GM18873 (cell line): ENCODE results near the gene AKAP8.
"Not testable (repeated sequence)": the region's sequence is repeated elsewhere in the genome, so short reads cannot be mapped to it uniquely, and the experiment has no call there.

Source experiments
- ATAC-seq: cut with Tn5 transposase; IDR thresholded peaks from one replicate; pipeline ENCODE4 v1.9.1; 2021; ENCODE audit warnings: mild to moderate bottlenecking, moderate library complexity, moderate number of reproducible peaks; ENCODE audit not compliant: unreplicated experiment, low FRiP score

Gene AKAP8

DNA sequence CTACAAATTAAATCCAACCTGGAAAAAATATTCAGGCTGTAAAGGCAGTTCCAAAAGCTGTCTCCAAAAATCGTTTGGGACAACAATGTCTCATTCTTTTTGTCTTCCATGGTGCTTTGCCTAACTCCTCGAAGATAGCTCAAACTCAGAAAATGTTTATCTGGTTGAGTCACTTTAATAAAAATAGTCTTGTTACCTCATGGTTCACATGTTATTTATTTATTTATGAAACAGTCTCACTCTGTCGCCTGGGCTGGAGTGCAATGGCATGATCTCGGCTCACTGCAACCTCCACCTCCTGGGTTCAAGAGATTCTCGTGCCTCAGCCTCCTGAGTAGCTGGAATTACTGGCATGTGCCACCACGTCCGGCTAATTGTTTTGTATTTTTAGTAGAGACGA lies 42.4 kb downstream of the AKAP8 start:
- no peak for ATAC-seq

DNA sequence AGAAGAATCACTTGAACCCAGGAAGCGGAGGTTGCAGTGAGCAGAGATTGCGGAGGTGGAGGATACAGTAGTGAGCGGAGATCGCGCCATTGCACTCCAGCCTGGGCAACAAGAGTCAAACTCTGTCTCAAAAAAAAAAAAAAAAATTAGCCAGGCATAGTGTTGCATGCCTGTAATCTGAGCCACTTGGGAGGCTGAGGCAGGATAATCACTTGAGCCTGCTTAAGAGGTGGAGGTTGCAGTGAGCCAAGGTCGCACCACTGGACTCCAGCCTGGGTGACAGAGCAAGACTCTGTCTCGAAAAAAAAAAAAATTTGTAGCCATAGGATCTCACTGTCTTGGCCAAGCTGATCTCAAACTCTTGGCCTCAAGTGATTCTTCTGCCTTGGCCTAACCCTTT lies 43.6 kb downstream of the AKAP8 start:
- not testable (repeated sequence) for ATAC-seq

DNA sequence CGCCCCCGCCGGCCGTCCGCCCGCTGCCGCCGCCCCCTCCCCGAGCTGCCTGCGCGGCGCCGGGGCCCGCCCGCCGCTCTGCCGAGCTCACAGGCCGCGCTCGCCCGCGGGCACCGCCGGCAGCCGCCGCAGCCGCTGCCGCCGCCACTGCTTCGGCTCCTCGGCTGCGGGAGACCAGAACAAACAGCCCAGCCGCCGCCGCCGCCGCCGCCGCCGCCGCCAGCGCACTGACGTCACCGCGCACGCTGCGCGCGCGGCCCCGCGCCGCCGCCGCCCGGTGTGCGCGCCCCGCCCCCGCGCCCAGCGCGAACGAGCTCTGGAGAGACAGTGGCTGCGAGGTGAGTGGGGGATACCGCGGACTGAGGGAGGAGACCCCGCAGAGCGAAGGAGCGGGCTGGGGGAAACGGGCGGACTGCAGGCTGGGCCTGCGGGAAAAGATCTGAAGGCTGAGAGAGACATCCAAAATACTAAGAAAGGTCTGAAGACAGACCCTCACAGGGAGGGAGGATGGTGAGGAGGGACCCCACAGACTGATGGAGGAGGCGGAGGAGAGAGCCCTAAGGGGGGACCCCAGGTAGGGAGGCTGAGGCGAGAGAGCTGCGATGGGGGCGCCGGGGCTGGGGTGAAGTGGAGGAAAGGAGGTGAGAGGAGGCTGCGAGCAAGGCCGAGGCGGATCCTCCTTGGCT lies 47.1 kb downstream of the AKAP8 start, which contains the start of gene BRD4:
TSS of gene BRD4 (minus strand) at position 229 of the 686 bp plus-strand sequence. CDS start 59,440 bp downstream, outside the sequence.
- no peak for ATAC-seq

DNA sequence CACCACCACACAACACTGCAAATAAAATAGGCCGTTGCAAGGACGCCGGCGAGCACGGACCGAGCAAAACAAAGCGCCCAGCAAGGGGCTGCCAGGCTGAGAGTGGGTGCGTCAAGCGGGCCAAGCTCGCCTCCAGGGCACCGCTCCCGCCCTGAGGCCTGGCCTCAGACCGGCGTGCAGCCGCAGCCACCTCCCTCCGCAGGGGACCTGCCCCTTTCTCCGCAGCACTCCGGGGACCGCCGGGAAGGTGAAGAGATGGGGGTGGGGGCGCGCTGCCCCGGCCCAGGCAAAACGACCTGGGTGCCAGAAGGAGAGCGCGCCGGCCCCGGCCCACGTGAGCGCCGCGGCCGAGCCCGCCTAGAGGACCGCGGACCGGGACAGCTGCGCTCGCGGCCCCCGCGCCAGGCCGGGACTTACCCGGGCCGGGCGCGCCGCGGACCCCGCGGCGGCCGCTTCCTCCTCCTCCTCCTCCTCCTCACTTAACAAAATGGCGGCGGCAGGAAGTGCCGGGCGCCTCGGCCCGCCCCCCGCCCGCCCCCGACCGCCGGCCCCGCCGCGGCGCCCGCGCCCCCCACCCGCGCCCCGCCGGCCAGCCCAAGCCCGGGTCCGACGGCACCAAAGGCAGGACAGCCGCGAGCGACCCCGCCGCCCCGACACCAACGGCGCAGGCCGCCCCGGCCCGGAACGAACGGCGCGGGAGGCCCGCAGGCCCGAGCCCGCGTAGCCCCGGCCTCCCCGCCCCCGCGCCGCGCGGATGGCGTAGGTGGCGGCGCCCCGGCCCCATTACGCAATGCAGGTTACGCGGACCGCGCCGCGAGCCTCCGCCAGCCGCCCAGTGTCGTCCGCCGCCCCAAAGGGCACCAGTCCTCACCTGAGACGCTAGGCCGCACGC lies 47.9 kb downstream of the AKAP8 start:
- no peak for ATAC-seq

DNA sequence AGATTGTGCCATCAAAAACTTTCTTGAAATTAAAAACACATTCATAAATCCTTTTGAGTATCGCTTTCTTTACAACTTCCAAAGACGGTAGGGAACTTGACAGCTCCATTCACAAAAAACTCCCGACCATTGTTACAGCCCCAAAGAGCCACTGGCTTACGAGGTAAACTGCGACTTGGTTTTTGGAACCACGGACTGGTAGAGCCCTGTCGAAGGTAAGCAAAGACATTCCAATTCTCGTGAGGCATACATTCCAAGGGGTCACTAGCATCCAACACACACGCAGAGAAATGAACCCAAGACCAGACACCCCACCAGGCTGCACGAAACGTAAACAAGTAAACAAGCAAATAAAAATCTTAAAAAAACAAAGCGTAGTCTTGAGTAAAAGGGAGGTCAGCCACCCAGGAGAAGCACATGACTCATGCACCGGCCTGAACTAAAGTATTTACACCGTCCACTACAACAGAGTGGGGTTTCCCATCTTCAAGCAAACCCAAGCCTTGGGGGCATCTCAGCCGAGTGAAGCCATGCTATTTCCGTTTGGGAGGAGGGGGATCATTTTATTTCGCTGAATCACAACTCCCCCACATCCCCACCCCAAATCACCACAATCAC lies 48.7 kb downstream of the AKAP8 start:
- no peak for ATAC-seq

DNA sequence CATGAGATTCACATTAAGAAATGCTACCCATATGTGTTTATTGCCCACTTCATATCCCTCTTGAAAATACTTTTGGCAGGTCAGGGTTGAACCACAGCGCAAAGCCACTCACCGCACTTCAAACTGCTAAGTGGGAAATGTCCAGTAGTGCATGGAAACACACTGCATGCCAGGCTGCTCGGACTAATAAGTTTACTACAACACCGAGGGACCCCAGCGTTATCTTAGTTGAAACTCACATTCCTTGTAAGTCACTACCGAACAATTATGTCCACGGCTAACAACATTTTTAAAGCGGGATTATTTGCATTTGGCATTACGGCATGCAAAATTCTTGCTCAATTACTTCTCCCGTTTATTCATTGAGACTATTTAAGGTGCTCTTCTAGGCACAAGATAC lies 51.3 kb downstream of the AKAP8 start:
- no peak for ATAC-seq

DNA sequence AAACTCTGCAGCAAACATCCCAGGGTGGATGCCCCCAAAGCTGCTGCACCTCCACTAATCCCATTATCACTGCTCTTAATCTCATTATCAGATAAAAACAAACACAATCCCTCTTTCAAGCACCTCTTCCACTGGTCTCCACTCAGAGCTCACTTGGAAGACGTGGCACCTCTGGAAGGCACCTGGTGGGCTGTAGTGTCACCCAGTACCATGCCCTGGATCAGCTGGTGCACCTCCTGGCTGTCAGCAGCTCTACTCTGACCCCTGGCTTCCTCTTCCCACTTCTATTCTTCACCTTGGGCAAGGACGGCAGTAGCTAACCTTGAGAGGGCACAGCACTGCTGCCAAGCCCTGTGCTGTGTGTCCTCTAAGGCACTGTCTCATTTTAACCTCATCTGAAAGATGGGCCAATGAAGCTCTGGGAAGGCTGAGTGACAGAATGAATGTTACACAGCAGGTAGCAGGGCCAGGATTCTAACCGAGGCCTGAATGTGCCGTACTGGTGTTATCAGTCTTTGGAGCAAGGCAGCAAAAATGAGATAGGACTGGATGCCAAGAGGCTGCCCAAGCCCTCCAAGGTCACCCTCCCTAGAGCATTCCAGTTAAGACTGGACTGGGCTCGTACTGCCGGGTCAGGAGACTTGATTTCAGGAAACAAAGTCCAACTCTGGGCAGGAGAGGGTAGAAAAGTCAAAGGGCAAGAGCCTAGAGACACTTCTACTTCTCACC lies 54.6 kb downstream of the AKAP8 start:
- no peak for ATAC-seq

DNA sequence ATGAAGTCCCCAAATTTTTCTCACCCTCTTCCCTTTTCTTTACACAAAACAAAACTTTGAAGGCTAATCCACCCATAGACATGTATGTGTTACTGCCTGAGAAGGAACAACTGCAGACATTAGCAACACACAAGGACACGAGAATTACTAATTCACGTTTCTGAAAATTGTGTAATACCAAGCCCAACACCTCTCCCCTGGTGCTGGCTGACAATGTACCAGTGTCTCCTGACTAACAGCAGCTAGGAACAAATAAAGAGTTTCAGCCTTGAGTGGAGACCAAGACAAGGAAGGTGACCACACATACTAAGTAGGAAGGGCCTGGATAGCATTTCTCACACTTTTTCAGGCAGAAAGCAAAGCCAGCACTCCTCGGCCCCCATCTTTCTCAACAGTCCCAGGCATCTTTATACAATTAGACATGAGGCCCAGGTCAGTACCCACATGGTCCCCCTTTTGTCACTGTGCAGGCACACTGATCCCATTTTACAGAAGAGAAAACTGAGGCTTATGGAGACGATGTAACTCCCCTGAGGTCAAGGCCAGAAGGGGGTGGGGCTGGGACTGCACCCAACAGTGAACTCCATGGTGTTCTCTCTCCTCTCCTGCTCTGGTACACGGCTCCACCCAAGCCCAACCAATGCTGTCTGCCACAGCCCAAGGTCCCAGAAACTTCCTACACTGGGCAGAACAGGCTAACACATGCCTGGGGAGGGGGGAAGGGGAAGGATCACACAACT lies 55.9 kb downstream of the AKAP8 start:
- no peak for ATAC-seq

DNA sequence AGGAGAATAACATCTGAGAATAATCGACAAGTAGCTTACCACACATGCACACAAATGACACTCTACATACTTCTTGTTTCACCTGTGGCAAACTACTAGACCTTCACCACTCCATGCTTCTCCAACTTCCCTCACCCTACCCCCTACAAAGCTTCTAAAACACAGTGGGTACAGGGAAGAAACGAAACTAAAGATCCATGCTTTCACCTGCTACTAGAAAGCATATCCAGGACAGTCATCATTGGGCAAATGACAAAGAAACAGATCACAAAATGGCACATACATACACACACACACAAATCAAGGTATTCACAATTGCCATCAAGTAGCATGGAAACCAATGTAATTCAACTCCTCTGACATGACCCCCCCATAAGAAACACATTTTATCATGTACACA lies 57.8 kb downstream of the AKAP8 start:
- ATAC-seq: no peak

DNA sequence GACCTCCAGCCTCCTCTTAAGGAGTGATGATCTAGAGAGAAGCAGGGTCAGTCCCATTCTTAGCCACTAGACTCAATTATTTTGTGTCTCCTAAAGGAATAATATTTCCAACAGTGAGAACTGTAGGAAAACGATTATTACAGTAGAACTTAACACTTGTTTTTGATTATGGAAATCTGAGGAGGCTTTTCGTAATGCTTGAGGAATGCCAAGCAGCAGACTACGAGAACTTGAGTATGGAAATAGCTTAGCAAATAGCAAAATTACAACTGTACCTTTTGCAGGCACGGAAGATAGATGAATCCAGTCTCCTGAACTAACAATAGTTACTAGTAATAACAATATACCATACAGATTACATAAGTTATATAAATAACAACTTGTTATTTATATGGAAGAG lies 59.5 kb downstream of the AKAP8 start:
- no peak for ATAC-seq

DNA sequence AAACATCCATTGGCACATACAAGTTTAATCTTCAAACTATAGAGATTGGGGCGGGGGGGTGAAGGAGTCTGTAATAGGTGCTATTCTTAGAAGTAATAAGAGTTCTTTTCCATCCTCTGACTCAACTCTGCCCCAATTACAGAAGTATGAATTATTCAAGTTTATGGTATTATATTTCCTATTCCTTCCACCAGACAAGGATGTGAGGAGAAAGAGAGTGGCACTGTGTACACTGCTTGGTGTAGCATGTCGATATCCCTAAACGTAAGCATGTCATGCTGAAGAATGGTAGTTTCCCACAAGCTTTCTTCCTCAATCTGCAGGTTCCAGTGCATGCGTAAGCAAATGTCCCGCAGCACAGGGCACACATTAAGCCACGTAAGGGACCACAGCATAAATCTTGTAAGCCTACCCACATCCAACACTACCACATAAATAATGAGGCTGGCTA lies 61.3 kb downstream of the AKAP8 start:
- no peak for ATAC-seq

DNA sequence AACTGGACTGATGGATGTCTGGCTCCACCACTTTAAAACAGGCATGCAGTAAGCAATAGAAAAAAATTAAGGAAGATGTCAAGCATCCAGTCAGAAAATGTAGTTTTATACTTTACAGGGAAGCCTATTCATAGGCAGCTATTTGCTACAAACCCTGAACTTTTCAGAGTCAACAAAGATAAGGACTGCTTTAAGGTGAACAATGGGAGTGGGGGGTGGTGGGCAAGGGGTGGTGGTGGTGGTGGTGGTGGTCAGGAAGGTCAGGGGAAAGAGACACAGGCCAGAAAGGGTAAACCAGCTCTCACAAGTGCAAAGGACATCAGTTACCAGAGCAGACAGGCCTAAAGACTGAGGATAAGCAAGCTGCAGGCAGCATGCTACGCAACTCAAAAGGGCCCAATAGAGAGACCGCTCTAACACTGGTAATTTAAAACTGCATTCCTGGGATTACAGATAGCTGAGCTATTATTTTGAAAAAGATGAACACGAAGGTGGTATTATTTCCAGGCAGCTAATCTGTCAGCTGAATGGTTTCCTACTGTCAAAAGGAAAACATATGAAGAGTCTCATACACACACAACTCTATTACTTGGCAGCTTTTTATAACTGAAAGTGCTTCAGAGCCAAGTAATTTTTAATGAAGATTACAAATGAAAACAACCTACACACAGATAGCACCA lies 62.1 kb downstream of the AKAP8 start:
- ATAC-seq: no peak

DNA sequence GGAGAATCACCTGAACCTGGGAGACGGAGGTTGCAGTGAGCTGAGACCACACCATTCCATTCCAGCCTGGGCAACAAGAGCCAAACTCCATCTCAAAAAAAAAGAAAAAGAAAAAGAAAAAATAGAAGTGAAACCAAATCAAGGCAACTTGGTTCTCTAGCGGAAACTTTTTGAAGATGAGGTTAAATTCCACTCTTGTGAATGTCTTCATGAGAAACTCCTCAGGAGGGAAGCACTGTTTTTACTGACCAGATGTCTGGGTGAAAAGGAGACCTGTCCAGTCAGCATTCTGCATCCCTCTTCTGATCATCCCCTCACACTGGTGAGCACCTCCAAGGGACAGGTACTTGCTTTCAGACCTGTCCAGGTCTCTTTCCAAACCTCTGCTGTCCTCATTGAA lies 63.1 kb downstream of the AKAP8 start:
- no peak for ATAC-seq

DNA sequence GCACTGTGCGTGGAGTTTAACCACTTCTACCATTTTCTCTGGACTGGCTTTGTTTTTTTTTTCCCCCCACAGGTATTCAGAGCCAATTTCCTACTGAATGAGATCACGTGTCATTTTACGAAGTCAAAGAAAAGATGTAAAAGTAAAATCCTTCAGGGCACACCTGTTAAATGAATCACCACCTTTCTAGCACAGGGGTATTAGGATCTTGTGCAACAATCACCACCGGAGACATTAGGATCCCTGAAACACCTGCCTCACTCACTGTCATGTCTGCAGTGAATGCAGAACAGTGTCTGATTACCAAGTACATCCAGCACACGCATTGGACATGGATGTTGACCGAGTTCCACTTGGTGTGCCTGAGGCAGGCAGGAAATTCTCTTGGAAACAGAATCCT lies 64.5 kb downstream of the AKAP8 start:
- ATAC-seq: no peak

DNA sequence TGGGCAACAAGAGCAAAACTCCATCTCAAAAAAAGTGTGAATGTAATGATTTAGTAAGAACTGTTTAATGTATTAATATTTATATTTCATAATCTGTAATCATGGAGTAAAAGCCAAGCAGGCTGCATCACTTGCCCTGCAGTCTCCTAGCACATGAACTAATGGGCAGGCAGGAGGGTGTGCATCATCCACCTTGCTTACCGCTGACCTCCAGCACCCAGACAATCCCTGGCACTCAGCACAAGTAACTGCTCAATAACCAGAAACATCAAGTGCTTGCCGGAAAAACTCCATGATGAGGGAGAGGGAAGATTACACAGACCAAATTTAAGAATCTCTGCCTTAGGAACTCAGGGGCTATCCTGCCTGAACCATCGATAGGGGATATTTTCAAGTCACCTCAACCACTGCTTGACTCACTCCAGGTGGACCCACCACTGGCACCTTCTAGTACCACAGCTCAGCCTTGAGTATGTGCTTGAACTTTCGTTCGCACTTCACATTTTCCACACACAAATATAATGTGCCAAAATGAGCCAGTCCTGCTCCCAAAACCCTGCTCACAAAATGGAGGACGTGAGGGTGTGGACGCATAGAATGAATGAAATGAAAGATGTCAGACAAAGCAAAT lies 65.8 kb downstream of the AKAP8 start:
- no peak for ATAC-seq

DNA sequence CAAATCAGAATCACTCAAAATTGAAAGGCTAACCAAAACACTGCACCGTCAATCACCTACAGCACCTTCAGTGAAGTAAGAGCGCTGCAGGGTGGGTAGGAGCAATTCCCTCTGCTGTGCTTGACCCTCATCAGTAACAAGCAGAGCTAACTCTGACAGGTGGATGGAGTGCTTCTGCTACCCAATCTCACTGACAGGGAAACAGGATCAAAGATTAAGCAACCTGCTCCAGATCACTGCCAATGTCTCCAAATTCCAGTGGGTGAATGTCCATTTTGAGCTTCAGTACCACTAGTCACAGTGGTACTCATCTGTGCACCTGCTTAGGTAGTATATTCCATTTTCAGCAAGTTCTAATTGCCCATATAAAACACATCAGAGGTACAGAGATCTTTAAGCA lies 72.4 kb downstream of the AKAP8 start:
- no peak for ATAC-seq

DNA sequence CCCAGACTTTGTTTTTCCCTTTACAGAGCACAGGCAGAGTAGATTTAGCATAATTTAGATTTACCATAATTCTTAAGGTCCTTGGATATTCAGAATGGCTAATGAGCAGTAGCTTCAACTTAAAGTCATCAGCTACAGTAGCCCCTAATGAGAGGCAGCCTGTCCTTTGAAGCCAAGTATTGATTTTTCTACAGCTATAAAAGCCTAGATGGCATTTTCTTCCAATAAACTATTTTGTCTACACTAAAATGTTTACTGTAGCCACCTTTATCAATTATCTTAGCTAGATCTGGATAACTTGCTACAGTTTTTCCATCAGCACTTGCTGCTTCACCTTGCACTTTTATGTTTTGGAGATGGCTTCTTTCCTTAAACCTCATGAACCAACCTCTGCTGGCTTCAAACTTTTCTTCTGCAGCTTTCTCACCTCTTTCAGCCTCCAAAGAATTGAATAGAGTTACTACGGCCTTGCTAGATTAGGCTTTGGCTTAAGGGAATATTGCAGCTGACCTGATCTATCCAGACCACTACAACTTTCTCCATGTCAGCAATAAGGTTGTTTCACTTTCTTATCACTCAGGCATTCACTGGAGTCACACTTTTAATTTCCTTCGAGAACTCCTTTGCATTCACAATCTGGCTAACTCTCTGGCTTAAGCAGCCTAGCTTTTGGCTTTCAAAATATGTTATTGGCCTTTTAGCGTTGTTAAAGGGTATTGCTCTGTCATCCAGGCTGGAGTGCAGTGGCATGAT lies 73.8 kb downstream of the AKAP8 start:
- no peak for ATAC-seq

DNA sequence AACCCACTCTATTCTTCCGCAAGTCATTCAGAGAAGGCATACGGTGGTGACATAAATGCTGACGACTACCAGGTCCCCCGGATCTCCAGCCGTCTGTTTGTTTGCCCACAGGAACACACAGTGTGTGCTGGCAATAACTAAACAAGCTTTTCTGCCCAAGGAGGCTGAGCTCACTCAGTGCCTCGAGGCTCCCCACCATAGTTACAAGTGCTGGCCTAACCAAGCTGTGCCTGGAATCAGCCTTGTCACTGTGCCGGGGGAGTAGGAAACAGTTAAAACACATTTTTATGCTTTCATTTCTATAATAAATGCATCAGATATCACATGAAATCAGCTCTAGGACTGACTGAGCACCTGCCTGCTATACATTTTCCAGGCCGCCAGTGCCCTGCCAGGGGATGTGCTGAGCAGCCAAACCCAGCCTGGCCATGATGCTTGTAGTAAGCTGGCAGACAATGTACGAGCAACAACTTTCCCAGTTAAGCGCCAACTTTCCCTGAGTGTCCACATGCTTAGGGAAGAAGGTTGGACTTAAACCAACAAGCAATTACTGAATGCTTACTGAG lies 75.4 kb downstream of the AKAP8 start:
- no peak for ATAC-seq
